ENCODE results near the gene CLINT1.
A peak's percentile ranks its signal among the peaks of the same experiment; 100 is the strongest.
"Not testable (repeated sequence)": the region's sequence is repeated elsewhere in the genome, so short reads cannot be mapped to it uniquely, and the experiment has no call there.

CLINT1 gene

DNA sequence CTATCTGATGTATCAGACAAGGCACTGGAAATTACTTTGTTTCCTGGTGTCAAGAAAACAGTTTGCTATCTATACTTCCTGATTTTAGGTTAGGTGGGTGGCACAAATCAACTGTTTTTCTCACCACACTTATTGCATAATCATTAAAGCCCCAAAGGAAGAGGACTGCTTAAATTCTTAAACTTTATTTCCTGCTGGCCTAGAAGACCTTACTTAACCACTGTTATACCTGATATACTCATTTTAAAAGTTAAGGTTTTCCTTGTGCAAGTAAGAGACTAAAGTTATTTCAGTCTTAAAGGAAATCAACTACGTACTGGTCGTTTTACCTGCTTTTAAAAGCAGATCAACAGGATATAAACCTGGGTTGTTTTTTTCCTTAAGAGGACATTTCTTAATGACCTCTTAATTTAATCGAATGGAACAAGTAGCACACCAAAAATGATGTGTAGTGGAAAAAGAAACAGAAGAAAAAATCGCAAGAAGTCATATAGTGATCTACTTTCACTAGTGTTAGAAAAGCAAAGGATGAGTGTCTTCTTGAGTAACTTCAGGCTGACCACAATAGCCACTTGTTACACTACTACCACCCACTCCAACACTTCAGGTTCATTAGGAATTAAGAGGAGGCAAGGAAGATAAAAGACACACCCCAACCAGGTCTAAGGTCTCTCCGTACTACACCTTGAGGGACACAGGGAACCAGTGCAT lies 974 bp downstream of the CLINT1 start:
- peaks cover 2% of the 10 kb centered on the region for H3K27me3 Mint-ChIP-seq (ENCODE audit: low read depth, poor library complexity)
- H3K27ac Mint-ChIP-seq, result peak overlapping the region; percentile 93
- H3K4me3 Mint-ChIP-seq, result peak overlapping the region; percentile 91
- H3K9me3 Mint-ChIP-seq, result no peaks in the 10 kb centered on the region
- no peak for DNase-seq
- H3K4me1 Mint-ChIP-seq, result peaks cover 30% of the 10 kb centered on the region
- TF ChIP-seq, protein P1, sequence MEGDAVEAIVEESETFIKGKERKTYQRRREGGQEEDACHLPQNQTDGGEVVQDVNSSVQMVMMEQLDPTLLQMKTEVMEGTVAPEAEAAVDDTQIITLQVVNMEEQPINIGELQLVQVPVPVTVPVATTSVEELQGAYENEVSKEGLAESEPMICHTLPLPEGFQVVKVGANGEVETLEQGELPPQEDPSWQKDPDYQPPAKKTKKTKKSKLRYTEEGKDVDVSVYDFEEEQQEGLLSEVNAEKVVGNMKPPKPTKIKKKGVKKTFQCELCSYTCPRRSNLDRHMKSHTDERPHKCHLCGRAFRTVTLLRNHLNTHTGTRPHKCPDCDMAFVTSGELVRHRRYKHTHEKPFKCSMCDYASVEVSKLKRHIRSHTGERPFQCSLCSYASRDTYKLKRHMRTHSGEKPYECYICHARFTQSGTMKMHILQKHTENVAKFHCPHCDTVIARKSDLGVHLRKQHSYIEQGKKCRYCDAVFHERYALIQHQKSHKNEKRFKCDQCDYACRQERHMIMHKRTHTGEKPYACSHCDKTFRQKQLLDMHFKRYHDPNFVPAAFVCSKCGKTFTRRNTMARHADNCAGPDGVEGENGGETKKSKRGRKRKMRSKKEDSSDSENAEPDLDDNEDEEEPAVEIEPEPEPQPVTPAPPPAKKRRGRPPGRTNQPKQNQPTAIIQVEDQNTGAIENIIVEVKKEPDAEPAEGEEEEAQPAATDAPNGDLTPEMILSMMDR (IDR thresholded peaks at IDR 0.05), result no peak
- no peaks in the 10 kb centered on the region for H3K36me3 Mint-ChIP-seq (ENCODE audit: low read depth)

DNA sequence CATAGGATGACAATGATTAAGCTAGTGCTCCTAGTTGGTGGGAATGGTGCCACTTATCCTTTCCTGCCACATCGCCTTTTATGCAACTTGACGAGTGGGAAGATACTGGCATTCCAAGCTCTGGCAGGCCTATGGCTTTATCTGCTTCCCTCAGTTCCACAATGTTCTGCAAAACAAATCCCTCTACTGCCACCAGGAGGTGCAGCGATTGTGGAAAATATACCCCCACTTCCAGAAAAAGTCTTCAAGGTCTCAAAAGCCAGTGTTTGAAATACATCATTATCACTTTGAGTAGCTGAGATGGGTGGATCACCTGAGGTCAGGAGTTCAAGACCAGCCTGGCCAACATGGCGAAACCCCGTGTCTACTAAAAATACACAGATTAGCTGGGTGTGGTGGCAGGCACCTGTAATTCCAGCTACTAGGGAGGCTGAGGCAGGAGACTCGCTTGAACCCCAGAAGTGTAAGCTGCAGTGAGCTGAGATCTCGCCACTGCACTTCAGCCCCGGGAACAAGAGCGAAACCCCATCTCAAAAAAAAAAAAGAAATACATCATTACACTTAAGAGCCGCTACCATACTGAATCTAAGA lies 3.4 kb downstream of the CLINT1 start:
- H3K4me3 Mint-ChIP-seq, result no peak overlapping the region
- H3K4me1 Mint-ChIP-seq, result peaks cover 30% of the 10 kb centered on the region

DNA sequence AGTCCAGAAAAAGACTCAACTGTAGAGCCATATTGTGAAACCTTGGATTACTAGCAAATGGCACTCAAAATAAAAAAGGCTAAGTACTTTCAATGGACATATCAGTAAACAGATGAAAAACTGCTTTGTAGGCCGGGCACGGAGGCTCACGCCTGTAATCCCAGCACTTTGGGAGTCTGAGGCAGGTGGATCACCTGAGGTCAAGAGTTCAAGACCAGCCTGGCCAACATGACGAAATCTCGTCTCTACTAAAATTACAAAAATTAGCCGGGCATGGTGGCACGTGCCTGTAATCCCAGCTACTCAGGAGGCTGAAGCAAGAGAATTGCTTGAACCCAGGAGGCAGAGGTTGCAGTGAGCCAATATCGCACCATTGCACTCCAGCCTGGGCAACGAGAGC lies 5.6 kb downstream of the CLINT1 start:
- peaks cover 17% of the 10 kb centered on the region for H3K36me3 Mint-ChIP-seq (ENCODE audit: low read depth)
- not testable (repeated sequence) for H3K27me3 Mint-ChIP-seq (ENCODE audit: low read depth, poor library complexity); H3K4me3 Mint-ChIP-seq; DNase-seq; H3K27ac Mint-ChIP-seq
- H3K4me1 Mint-ChIP-seq, result peaks cover 24% of the 10 kb centered on the region
- peaks cover 12% of the 10 kb centered on the region for H3K9me3 Mint-ChIP-seq

More for the DNA sequence above, 3.4 kb downstream of the CLINT1 start:
- Mint-ChIP-seq H3K36me3 (ENCODE audit: low read depth) (no peaks in the 10 kb centered on the region), H3K27me3 (ENCODE audit: low read depth, poor library complexity) (no peaks in the 10 kb centered on the region), H3K9me3 (no peaks in the 10 kb centered on the region), H3K27ac (peak overlapping the region; percentile 51)
- peak; percentile 41 for DNase-seq
- TF ChIP-seq, protein P1 (IDR thresholded peaks at IDR 0.05), result peak; percentile 64

DNA sequence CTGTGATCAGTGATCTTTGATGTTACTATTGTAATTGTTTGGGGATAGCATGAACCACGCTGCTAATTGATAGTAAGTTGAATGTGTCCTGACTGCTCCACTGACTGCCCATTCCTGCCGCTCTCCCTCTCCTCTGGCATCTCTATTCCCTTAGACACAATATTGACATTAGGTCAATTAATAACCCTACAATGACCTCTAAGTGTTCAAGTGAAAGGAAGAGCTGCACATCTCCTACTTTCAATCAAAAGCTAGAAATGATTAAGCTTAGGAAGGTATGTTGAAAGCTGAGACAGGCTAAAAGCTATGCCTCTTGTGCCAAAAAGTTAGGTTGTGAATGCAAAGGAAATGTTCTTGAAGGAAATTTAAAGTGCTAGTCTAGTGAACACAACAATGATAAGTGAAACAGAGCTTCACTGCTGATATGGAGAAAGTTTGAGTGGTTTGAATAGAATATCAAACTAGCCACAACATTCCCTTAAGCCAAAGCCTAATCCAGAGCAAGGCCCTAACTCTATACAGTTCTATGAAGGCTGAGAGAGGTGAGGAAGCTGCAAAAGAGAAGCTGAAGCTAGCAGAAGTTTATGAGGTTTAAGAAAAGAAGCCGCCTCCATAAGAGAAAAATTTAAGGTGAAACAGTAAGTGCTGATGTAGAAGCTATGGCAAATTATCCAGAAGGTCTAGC lies 12.9 kb downstream of the CLINT1 start:
- no peak overlapping the region for H3K27ac Mint-ChIP-seq
- peaks cover 38% of the 10 kb centered on the region for H3K9me3 Mint-ChIP-seq
- no peaks in the 10 kb centered on the region for H3K27me3 Mint-ChIP-seq (ENCODE audit: low read depth, poor library complexity)
- TF ChIP-seq, protein P1 (IDR thresholded peaks at IDR 0.05), result no peak
- no peak for DNase-seq
- no peak overlapping the region for H3K4me3 Mint-ChIP-seq
- H3K4me1 Mint-ChIP-seq, result no peaks in the 10 kb centered on the region
- H3K36me3 Mint-ChIP-seq (ENCODE audit: low read depth), result peaks cover 55% of the 10 kb centered on the region

DNA sequence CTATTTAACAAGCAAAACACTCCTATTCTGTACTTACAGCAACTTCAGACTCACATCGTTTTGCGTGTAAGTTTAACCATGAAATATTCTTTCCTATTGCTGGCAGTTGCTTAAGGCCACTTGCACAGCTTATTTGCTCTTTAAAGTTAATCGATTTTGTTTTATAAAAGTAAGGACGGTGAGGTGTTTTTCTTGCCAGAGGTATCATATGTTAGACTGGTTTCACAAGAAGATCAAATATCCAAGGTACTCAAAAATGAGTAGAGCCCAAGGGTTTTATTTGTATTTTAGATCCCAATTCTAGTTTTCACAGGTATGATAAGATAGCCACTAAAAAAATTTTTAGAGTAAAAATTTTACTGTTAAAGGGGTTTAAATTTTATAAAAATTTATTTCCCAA lies 16.2 kb downstream of the CLINT1 start:
- no peaks in the 10 kb centered on the region for H3K4me1 Mint-ChIP-seq
- no peaks in the 10 kb centered on the region for H3K27me3 Mint-ChIP-seq (ENCODE audit: low read depth, poor library complexity)
- no peak for DNase-seq

DNA sequence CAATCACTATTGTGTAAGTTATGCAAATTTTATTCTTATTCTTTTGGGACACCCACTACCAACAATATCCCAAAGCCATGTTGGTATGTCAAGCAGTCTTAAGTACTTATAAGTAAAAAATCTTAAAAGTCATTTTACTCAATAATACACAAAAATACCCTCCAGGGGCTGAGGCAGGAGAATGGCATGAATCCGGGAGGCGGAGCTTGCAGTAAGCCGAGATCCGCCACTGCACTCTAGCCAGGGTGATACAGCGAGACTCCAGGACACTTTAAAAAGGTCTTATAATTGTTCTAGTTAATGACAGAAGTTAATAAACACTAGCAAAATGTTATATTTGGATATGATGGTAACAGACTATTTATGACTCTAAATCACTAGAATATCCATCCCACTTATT lies 16.8 kb downstream of the CLINT1 start:
- no peak for DNase-seq
- Mint-ChIP-seq H3K36me3 (ENCODE audit: low read depth) (peaks cover 26% of the 10 kb centered on the region), H3K4me1 (no peaks in the 10 kb centered on the region)

More for the DNA sequence above, 16.2 kb downstream of the CLINT1 start:
- Mint-ChIP-seq H3K4me3 (no peak overlapping the region), H3K9me3 (peaks cover 22% of the 10 kb centered on the region), H3K27ac (peak overlapping the region; percentile 33), H3K36me3 (ENCODE audit: low read depth) (peaks cover 32% of the 10 kb centered on the region)
- TF ChIP-seq, protein P1 (IDR thresholded peaks at IDR 0.05), result no peak

More for the DNA sequence above, 16.8 kb downstream of the CLINT1 start:
- H3K4me3 Mint-ChIP-seq, result no peak overlapping the region
- H3K9me3 Mint-ChIP-seq, result peaks cover 16% of the 10 kb centered on the region
- no peaks in the 10 kb centered on the region for H3K27me3 Mint-ChIP-seq (ENCODE audit: low read depth, poor library complexity)
- no peak overlapping the region for H3K27ac Mint-ChIP-seq
- TF ChIP-seq, protein P1 (IDR thresholded peaks at IDR 0.05), result no peak
